HL-60 (cell line): ENCODE measurements around the gene NPPC.

ENCODE experiments used
- CTCF ChIP-seq: IDR thresholded peaks from one replicate; pipeline ENCODE4 v1.5.1; 2011; ENCODE audit warnings: low read length, control low read depth, inconsistent platforms; ENCODE audit not compliant: insufficient read depth
- GABPA ChIP-seq: IDR thresholded peaks from 2 replicates; pipeline ENCODE4 v1.6.1; 2012; ENCODE audit warnings: low read depth
- POLR2AphosphoS5 ChIP-seq: IDR thresholded peaks from 2 replicates; pipeline ENCODE4 v1.6.1; 2012; ENCODE audit warnings: low read depth
- TF ChIP-seq, protein P1 (sequence below): IDR thresholded peaks from 2 replicates; pipeline ENCODE4 v1.6.1; 2012; ENCODE audit warnings: low read depth; ENCODE audit not compliant: insufficient replicate concordance

GRCh38 chr2:231927566-231927890, 1.3 kb upstream of the NPPC start:
- TF ChIP-seq CTCF (no peak), GABPA (no peak), POLR2AphosphoS5 (no peak)
- TF ChIP-seq, protein P1, sequence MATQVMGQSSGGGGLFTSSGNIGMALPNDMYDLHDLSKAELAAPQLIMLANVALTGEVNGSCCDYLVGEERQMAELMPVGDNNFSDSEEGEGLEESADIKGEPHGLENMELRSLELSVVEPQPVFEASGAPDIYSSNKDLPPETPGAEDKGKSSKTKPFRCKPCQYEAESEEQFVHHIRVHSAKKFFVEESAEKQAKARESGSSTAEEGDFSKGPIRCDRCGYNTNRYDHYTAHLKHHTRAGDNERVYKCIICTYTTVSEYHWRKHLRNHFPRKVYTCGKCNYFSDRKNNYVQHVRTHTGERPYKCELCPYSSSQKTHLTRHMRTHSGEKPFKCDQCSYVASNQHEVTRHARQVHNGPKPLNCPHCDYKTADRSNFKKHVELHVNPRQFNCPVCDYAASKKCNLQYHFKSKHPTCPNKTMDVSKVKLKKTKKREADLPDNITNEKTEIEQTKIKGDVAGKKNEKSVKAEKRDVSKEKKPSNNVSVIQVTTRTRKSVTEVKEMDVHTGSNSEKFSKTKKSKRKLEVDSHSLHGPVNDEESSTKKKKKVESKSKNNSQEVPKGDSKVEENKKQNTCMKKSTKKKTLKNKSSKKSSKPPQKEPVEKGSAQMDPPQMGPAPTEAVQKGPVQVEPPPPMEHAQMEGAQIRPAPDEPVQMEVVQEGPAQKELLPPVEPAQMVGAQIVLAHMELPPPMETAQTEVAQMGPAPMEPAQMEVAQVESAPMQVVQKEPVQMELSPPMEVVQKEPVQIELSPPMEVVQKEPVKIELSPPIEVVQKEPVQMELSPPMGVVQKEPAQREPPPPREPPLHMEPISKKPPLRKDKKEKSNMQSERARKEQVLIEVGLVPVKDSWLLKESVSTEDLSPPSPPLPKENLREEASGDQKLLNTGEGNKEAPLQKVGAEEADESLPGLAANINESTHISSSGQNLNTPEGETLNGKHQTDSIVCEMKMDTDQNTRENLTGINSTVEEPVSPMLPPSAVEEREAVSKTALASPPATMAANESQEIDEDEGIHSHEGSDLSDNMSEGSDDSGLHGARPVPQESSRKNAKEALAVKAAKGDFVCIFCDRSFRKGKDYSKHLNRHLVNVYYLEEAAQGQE = no peak
